SU-DHL-6 (cell line): ENCODE data around the gene INF2.

Experiments
- EZH2phosphoT487 ChIP-seq: fragments of 200-600 bp; sonication (generic), shearing (Covaris generic); conservative IDR thresholded peaks from 2 replicates; pipeline ENCODE4 v1.6.1; 2018; ENCODE audit warnings: mild to moderate bottlenecking, antibody characterized with exemption, low read length, moderate library complexity, mixed read lengths
- TF ChIP-seq, protein P1 (sequence below): fragments of 200-600 bp; sonication (generic); IDR thresholded peaks from one replicate; pipeline ENCODE4 v1.5.1; 2017; ENCODE audit warnings: antibody characterized with exemption, mild to moderate bottlenecking, low read length, moderate library complexity; ENCODE audit not compliant: insufficient read depth, poor library complexity, severe bottlenecking

DNA sequence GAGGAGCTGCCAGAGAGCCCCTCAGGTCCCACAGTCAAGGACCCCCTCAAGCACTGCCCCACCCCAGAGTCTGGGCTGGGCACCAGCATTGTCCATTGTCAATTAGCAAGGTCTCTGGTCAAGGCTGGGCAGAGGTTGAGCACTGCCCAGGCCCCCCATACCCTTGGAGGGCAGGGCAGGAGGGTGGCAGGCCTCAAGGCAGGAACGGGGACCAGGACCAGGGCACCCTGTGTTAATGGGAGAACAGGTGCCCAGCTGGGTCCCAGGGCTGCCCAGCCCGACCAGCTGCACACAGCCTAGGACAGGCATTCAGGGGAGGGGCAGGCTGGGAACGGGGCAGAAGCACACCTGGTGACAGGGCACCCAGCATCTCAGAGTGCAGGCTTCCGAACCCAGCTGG is 82.0 kb downstream of the INF2 start:
- TF ChIP-seq, protein P1, sequence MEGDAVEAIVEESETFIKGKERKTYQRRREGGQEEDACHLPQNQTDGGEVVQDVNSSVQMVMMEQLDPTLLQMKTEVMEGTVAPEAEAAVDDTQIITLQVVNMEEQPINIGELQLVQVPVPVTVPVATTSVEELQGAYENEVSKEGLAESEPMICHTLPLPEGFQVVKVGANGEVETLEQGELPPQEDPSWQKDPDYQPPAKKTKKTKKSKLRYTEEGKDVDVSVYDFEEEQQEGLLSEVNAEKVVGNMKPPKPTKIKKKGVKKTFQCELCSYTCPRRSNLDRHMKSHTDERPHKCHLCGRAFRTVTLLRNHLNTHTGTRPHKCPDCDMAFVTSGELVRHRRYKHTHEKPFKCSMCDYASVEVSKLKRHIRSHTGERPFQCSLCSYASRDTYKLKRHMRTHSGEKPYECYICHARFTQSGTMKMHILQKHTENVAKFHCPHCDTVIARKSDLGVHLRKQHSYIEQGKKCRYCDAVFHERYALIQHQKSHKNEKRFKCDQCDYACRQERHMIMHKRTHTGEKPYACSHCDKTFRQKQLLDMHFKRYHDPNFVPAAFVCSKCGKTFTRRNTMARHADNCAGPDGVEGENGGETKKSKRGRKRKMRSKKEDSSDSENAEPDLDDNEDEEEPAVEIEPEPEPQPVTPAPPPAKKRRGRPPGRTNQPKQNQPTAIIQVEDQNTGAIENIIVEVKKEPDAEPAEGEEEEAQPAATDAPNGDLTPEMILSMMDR = no peak
- TF ChIP-seq EZH2phosphoT487 = no peak
